Measurements from ENCODE around the gene SOCS3. TPM values are rescaled to one million over a fixed set of nuclear protein-coding genes. Genes with fewer than 3 reads are reported as not detected.

SOCS3 gene
- total and polyA plus RNA-seq, 5 experiments from 2014 or later: 0.86 to 43.9 (median 21.2) TPM

DNA sequence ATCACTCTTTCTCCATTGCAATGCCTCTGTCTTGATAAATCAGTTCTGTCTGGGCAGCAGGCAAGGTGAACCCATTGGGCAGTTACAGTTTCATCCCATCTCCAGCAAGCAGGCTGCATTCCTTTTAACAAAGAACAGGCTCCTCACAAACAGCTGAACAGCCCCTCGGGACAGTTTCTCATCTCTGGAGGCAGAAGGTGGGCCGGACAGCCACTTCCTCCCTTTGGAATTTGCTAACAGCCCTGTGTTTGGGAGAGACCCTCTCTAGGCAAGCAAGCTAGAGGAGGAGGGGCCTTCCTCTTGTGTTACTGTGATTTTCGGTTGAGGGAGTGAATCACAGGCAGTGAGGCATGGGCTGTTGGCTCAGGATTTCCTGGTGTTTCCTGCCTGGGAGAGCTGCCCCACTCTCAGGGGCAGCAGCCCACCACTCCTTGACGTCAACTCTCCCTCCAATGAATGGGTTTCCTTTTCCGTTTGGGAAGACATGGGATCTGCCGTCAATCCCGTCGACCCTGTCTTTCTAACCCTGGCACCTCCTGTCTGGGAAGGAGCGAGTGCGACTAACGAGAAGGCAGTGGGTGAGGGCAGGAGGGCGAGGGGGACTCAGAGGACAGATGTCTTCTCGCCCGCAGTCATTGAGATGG lies 14.9 kb upstream of the SOCS3 start:
- H3K9me3 Mint-ChIP-seq: no peaks in the 10 kb centered on the region
- H3K4me1 Mint-ChIP-seq: peaks cover 5 to 14% (median 10%) of the 10 kb centered on the region in 4 donors
- POLR2A ChIA-PET: no interaction called here
- H3K27me3 Mint-ChIP-seq: no peaks in the 10 kb centered on the region
- no peak overlapping the region for H3K27ac Mint-ChIP-seq
- DNase-seq (no peak), ATAC-seq (no peak)
- no peaks in the 10 kb centered on the region for H3K36me3 Mint-ChIP-seq
- H3K4me3 Mint-ChIP-seq: no peak overlapping the region

DNA sequence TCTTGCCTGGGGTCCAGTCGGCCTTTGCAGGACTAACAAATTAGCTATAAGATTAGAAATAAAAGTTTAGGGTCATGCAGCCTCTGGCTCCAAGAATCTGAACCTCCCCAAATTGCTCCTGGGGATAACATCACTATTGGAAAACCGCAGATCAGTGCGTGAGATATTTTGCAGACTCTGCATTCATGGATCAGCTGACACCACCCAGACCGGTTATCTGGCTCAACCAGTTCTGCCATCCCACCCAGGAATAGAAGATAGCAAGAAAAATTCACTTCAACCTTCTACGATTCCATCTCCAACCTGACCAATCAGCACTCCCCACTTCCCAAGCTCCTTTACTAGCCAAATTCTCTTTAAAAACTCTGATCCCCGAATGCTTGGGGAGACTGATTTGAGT lies 14.3 kb upstream of the SOCS3 start:
- no peak for DNase-seq
- Mint-ChIP-seq H3K27me3 (no peaks in the 10 kb centered on the region), H3K36me3 (no peaks in the 10 kb centered on the region), H3K4me3 (no peak overlapping the region), H3K9me3 (no peaks in the 10 kb centered on the region), H3K27ac (peak overlapping the region in 2 of 10 donors; percentile 47 to 57), H3K4me1 (peaks cover 3 to 8% (median 6%) of the 10 kb centered on the region in 4 donors)
- POLR2A ChIA-PET: no interaction called here
- ATAC-seq: no peak

DNA sequence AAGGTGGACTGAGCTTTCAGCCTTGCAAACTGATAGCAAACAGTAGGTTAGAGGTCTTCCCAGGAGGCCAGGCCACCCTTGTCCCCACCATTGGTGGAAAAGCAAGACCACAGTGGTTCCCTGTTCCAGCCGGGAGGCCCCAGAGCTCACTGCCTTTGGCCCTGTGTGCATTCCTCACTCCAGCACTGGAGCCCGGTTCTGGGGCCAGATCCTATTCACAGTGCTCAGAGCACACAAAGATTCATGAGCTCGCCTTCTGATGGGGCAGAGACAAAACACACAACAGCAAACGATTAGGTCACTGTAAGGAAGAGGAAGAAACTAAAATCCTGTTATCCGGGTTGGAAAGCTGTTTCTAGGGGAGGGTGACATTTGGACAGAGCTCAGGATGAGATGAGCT lies 13.0 kb upstream of the SOCS3 start:
- no peaks in the 10 kb centered on the region for H3K36me3 Mint-ChIP-seq
- ATAC-seq: no peak
- H3K27ac Mint-ChIP-seq: peak overlapping the region in 1 of 10 donors; percentile 82
- no peak overlapping the region for H3K4me3 Mint-ChIP-seq
- peaks cover 0 to 4% (median 0%) of the 10 kb centered on the region in 4 donors for H3K4me1 Mint-ChIP-seq
- no peaks in the 10 kb centered on the region for H3K9me3 Mint-ChIP-seq
- POLR2A ChIA-PET: interaction anchor here (0.5 to 0.9 kb wide), 3 partner anchors 9 to 84 kb away, joined by 3 to 4 read pairs (median 3); no protein-coding TSS in a partner anchor
- no peaks in the 10 kb centered on the region for H3K27me3 Mint-ChIP-seq
- no peak for DNase-seq

DNA sequence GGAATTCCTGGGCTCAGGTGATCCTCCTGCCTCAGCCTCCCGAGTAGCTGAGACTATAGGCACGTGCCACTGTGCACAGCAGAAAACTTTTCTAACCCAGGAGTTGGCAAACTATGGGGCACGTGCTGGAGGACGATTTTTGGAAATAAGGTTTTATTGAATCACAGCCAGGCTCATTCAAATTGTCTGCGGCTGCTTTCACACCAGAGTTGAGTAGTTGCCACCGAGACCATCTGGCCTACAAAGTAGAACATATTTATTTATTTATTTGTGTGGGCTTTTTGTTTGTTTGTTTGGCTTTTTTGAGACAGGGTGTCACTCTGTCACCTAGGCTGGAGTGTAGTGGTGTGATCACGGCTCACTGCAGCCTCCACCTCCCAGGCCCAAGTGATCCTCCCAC lies 11.2 kb upstream of the SOCS3 start:
- H3K36me3 Mint-ChIP-seq: no peaks in the 10 kb centered on the region
- DNase-seq (no peak), ATAC-seq (no peak)
- H3K9me3 Mint-ChIP-seq: no peaks in the 10 kb centered on the region
- H3K27me3 Mint-ChIP-seq: peaks cover 0 to 4% (median 0%) of the 10 kb centered on the region in 5 donors
- H3K4me3 Mint-ChIP-seq: no peak overlapping the region
- peaks cover 0 to under 1% (median 0%) of the 10 kb centered on the region in 4 donors for H3K4me1 Mint-ChIP-seq
- POLR2A ChIA-PET: no interaction called here
- no peak overlapping the region for H3K27ac Mint-ChIP-seq

DNA sequence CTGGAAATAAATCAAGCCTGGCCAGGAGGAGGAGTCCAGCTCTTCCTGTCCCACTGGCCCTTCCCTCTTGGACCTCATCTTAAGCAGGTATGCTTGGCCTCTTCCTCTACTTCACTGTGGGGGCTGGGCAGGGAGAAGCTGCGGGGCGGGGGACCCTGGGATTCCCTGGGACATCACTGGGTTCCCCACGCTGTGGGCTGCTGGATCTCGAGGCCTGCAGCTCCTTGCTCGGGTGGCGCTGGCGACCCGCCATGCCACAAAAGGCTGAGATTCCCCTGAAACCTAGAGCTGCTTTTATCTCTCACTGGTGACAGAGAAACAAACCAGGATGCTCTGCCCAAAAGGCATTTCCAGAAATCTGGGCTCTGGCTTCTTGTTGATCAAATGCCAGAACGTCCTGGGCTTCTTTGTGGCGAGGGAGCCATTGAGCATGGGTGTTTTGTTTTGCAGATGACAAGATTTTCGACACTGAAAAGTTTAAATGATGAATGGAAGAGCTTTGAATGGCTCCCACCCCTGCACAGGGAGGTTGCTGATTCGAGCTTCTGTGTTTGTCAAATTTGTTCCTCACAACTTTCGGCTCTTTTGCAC lies 10.0 kb upstream of the SOCS3 start:
- ATAC-seq (no peak), DNase-seq (no peak)
- H3K9me3 Mint-ChIP-seq: no peaks in the 10 kb centered on the region
- H3K36me3 Mint-ChIP-seq: no peaks in the 10 kb centered on the region
- no peak overlapping the region for H3K4me3 Mint-ChIP-seq
- H3K4me1 Mint-ChIP-seq: peaks cover 0 to 3% (median 2%) of the 10 kb centered on the region in 4 donors
- peaks cover 0 to 4% (median 0%) of the 10 kb centered on the region in 5 donors for H3K27me3 Mint-ChIP-seq
- H3K27ac Mint-ChIP-seq: no peak overlapping the region
- POLR2A ChIA-PET: interaction anchor here (0.6 kb wide), 1 partner anchor 81 kb away, joined by 3 read pairs; no protein-coding TSS in a partner anchor

DNA sequence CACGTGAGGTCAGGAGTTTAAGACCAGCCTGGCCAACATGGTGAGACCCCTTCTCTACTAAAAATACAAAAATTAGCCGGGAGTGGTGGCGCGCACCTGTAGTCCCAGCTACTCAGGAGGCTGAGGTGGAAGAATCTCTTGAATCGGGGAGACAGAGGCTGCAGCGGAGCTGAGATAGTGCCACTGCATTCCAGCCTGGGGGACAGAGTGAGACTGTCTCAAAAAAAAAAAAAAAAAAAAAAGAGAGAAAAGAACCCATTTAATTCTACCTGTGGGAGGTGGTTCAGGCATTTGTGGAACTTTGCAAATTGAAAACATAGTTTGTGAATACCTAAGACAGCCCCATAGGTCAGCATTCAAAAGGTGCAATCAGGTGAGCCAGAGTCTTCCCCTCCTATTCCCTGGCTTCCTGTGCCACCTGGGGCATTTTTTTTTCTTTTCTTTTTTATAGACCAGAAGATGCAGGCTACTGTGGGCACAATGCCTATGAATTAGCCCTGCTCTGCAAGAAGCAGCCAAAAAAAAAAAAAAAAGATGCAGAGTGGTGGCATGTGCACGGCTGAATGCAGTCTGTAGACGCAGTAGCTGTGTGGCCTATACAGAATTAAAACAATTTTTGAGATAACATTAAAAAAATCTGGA lies 9.1 kb upstream of the SOCS3 start:
- Mint-ChIP-seq H3K36me3 (no peaks in the 10 kb centered on the region), H3K4me3 (no peak overlapping the region), H3K27ac (no peak overlapping the region), H3K27me3 (peaks cover 0 to 4% (median 0%) of the 10 kb centered on the region in 5 donors), H3K4me1 (peaks cover 0 to 9% (median 6%) of the 10 kb centered on the region in 4 donors), H3K9me3 (no peaks in the 10 kb centered on the region)
- POLR2A ChIA-PET: interaction anchor here (0.6 to 1.7 kb wide), 2 partner anchors 78 to 200 kb away, joined by 4 to 5 read pairs; no protein-coding TSS in a partner anchor
- no peak for DNase-seq
- ATAC-seq: no peak

DNA sequence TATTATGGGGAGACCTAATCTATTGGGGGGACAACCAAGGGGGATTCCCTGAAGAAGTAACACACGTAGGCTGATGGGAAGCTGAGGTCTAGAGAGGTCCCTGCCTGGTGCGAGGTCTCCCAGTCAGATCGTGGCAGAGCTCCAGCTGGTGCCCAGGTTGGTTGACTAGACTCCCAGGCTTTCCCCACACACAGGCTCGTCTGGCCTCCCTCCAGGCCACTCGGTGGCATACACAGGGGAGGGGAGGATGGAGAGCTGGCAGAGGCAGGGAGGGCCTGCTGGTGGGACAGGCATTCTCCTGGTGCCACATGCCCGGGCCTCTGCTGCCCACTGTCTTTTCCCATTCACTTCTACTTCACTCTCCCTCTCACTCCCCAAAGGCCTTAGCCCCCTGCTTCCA lies 8.5 kb upstream of the SOCS3 start:
- Mint-ChIP-seq H3K27me3 (peaks cover 0 to 4% (median 0%) of the 10 kb centered on the region in 5 donors), H3K4me3 (no peak overlapping the region), H3K27ac (no peak overlapping the region), H3K4me1 (peaks cover 0 to 9% (median 6%) of the 10 kb centered on the region in 4 donors), H3K9me3 (no peaks in the 10 kb centered on the region), H3K36me3 (no peaks in the 10 kb centered on the region)
- DNase-seq (no peak), ATAC-seq (no peak)
- POLR2A ChIA-PET: interaction anchor here (0.6 to 1.7 kb wide), 2 partner anchors 77 to 199 kb away, joined by 4 to 5 read pairs; no protein-coding TSS in a partner anchor

DNA sequence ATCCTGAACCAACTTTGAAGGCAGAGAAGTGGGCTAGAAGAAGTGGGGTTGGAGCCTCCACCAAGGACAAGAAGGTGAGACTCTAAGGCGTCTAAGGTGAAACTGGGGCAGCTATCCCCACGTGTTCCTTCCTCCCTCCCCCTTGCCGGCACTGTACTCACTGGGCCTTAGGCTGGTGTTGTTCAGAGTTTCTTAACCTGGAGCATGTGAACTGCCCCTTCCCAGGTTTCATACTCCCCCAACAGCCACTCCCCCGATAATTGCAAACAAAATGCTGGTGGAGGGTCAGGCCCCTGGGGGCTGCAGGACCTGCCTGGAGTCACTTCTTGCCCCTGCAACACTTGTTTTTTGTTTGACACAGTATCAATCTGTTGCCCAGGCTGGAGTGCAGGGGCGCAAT lies 7.3 kb upstream of the SOCS3 start:
- Mint-ChIP-seq H3K27ac (no peak overlapping the region), H3K9me3 (no peaks in the 10 kb centered on the region), H3K4me3 (no peak overlapping the region), H3K4me1 (peaks cover 0 to 11% (median 9%) of the 10 kb centered on the region in 4 donors), H3K27me3 (peaks cover 0 to 4% (median 0%) of the 10 kb centered on the region in 5 donors), H3K36me3 (no peaks in the 10 kb centered on the region)
- DNase-seq: no peak
- POLR2A ChIA-PET: interaction anchor here (1.7 kb wide), 1 partner anchor 76 kb away, joined by 5 read pairs; no protein-coding TSS in a partner anchor
- no peak for ATAC-seq

DNA sequence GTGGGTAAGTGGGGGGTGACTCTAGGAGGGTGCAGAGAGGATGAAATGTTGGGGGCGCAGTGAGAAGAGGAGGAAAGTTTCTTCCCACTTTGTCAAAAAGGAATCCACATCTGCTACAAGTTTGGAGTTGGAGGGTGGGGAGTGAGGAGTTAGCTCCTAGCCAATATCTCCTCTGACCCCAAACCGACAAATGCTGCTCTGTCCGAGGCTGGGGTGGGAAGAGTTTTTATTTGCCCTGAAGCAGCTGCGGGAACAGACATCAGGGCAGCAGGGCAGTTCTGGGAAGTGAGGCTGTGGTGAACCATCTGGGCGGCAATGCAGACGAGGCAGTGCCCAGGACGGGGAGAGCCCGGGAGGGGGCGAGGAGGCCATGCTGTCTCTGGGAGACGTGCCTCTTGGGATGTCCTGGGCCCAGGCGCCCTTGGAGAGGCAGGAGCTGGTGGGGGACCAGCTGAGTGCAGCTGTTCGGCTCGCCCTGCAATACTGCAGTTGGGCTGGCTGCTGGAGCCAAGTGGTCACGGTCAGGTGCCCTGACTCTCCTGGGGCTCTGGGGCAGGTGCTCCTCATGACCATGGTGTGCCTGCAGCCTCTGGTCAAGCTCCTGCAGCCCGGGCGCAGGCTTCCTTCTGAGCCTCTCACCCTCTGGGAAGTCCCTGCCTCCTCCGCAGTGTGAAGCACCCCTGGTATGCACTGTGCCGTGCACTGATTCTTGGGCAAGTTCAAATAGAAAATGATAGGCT lies 6.4 kb upstream of the SOCS3 start:
- Mint-ChIP-seq H3K27ac (no peak overlapping the region), H3K27me3 (peaks cover 0 to 4% (median 0%) of the 10 kb centered on the region in 5 donors), H3K36me3 (no peaks in the 10 kb centered on the region), H3K9me3 (no peaks in the 10 kb centered on the region), H3K4me3 (no peak overlapping the region), H3K4me1 (peaks cover 0 to 15% (median 10%) of the 10 kb centered on the region in 4 donors)
- POLR2A ChIA-PET: no interaction called here
- no peak for DNase-seq
- ATAC-seq: no peak

DNA sequence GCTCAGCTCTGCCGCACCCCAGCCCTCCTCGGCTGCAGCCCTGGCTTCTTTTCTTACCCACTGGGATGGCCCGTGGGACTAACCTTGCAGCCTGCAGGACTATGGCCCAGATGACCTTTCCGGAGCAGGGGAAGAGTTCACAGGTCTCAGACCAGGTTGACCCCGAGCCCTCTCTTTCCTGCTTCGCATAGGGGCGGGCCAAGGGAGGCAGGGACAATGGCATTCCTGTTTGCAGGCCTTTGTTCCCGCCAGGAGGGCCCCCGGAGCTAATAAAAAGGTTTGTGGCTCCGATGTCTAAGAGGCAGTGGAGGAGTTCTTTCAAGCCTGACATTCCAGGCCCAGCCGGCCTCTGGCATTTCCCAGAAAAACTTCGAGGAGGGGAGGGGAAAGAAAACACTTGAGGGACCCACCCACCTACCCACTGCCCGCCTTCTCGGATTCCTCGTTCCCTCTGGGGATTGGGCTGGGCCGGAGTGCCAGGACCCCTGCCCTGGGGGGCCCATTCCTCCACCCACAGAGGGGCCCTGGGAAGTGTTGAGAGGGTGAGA lies 5.8 kb upstream of the SOCS3 start:
- POLR2A ChIA-PET: interaction anchor here (1.8 kb wide), 1 partner anchor 18 kb away, joined by 4 read pairs; no protein-coding TSS in a partner anchor
- Mint-ChIP-seq H3K36me3 (no peaks in the 10 kb centered on the region), H3K4me1 (peaks cover 2 to 21% (median 14%) of the 10 kb centered on the region in 4 donors), H3K27me3 (peaks cover 0 to 4% (median 0%) of the 10 kb centered on the region in 5 donors), H3K4me3 (no peak overlapping the region), H3K27ac (no peak overlapping the region), H3K9me3 (no peaks in the 10 kb centered on the region)
- DNase-seq (no peak), ATAC-seq (no peak)

DNA sequence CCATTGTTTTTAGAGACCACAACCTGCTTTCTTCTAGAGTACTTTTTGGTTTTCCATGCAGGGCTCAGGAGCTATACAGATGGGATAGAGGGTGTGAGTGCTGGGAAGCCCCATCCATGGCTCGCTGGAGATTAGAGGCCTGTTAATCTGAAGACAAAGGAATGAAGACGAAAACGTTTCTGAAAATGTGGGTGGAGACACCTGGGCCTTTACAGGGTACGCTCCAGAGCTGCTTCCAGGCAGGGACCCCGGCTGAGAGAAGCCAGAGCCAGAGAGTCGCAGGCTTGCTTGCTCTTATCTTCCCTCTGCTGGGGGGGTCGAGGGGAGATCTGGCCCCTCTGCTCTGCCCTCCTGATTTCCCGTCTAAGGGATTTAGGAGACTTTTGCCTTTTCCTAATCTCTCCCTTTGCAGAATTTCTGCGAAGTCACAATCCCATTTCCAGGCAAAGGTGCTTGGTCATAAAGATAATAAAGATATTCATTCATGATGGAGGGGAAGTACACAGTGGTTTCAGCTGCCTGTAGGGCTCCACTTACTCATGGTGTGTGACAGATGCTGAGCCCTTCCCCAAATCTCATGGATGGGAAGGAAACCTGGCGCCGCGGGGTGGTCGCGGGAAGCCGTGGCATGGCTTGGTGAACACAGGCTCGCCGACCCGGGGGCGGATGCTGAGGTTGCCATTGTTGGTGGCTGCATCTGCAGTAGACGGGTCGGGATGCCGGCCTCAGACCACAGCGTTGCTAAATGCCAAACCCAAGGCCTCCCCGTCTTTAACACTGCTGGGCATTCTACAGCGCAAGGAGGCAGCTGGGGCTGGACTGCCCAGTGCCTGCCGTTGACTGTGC lies 4.8 kb upstream of the SOCS3 start:
- Mint-ChIP-seq H3K4me1 (peaks cover 2 to 21% (median 15%) of the 10 kb centered on the region in 4 donors), H3K27ac (no peak overlapping the region), H3K4me3 (no peak overlapping the region), H3K27me3 (peaks cover 0 to 4% (median 0%) of the 10 kb centered on the region in 5 donors), H3K9me3 (no peaks in the 10 kb centered on the region), H3K36me3 (no peaks in the 10 kb centered on the region)
- POLR2A ChIA-PET: interaction anchor here (0.6 to 1.8 kb wide), 2 partner anchors 12 to 19 kb away, joined by 3 to 4 read pairs; no protein-coding TSS in a partner anchor
- ATAC-seq (no peak), DNase-seq (no peak)
